ENCODE data around the gene TTC12. TPM values are rescaled to one million over a fixed set of nuclear protein-coding genes. Genes with fewer than 3 reads are reported as not detected.

Gene TTC12
- total and polyA plus RNA-seq, 4 donors, result 6.4 to 43.2 (median 19.0) TPM

DNA sequence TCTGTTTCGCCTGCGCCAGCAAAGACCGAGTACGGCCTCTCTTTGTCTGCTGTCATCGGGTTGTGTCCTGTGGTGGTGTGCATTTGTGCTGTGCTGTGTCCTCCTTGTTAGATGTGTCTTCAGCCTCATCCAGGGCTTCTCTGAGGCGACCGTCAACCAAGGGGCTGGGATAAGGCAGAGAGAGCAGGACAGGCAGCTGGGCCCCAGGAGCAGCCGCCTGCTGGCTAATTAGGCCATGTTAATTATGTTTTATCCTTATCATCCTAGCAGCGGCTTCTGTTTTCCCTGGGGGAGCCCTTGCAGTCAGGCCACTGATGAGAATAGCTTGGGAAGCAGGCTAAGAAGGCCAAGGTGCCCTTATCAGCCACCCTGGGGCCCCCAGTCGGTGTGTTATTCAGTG lies 40.7 kb upstream of the TTC12 start:
- Histone ChIP-seq H3K36me3 (ENCODE audit: control insufficient read depth in 4 of 4, insufficient read depth in 4 of 4, low read length in 4 of 4) (peaks cover 0 to 3% (median under 1%) of the 10 kb centered on the region in 4 donors), H3K9me3 (ENCODE audit: control insufficient read depth in 4 of 4, insufficient read depth in 3 of 4, low read length in 3 of 4) (peaks cover 0 to 1% (median 0%) of the 10 kb centered on the region in 4 donors), H3K4me1 (ENCODE audit: control insufficient read depth in 5 of 5, insufficient read depth in 5 of 5, low read length in 5 of 5) (no peaks in the 10 kb centered on the region)

DNA sequence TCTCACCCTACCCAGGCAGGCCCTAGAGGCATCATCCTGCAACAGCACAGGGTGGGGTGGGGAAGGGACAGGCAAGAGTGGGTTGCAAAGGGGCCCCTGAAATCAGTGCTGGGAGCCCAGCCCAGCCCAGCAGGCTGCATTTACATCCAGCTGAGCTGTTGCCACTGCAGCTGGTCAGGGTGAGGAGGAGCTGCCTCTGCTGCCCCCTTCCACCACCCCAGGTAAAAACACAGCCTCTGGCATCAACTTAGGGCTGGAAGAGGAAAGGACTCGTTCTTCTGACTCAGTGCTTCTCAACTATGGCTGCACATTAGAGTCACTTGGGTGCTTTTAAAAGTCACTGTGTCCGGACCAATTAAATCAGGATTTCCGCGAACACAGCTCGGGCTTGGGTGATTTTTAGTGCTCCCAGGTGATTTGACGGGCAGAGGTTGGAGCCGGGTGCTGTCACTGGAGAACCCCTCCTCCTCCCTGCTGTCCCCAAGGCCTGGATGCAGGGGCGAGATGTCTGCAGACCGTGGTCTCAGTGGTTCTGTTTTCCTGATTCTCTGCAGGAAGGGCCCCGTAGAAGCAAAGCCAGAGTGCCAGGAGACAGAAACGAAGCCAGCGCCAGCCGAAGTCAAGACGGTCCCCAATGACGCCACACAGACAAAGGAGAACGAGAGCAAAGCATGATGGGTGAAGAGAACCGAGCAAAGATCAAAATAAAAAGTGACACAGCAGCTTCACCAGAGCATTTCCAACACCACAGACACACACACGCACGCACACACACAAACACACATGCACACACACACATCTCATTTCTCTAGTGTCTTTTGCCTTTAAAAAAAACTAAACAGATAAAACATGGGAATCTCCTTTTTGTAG lies 39.4 kb upstream of the TTC12 start:
- no peak for ATAC-seq (ENCODE audit: insufficient read depth, low FRiP score)
- Histone ChIP-seq H3K9me3 (ENCODE audit: control insufficient read depth in 4 of 4, insufficient read depth in 3 of 4, low read length in 3 of 4) (peaks cover 0 to 1% (median 0%) of the 10 kb centered on the region in 4 donors), H3K27me3 (ENCODE audit: control insufficient read depth in 3 of 3, insufficient read depth in 3 of 3, low read length in 2 of 3) (no peaks in the 10 kb centered on the region), H3K4me1 (ENCODE audit: control insufficient read depth in 5 of 5, insufficient read depth in 5 of 5, low read length in 5 of 5) (no peaks in the 10 kb centered on the region), H3K4me3 (no peak overlapping the region), H3K9ac (ENCODE audit: insufficient read depth in 1 of 2, low read length in 2 of 2) (no peak overlapping the region), H3K27ac (ENCODE audit: low read depth in 1 of 2, low read length in 1 of 2) (no peak overlapping the region), H3K36me3 (ENCODE audit: control insufficient read depth in 4 of 4, insufficient read depth in 4 of 4, low read length in 4 of 4) (peaks cover 0 to 3% (median under 1%) of the 10 kb centered on the region in 4 donors)
- WGBS, 2 donors, result 88 to 89% methylated on average over 19 of the region's 19 CpGs
- TF ChIP-seq, protein P1, sequence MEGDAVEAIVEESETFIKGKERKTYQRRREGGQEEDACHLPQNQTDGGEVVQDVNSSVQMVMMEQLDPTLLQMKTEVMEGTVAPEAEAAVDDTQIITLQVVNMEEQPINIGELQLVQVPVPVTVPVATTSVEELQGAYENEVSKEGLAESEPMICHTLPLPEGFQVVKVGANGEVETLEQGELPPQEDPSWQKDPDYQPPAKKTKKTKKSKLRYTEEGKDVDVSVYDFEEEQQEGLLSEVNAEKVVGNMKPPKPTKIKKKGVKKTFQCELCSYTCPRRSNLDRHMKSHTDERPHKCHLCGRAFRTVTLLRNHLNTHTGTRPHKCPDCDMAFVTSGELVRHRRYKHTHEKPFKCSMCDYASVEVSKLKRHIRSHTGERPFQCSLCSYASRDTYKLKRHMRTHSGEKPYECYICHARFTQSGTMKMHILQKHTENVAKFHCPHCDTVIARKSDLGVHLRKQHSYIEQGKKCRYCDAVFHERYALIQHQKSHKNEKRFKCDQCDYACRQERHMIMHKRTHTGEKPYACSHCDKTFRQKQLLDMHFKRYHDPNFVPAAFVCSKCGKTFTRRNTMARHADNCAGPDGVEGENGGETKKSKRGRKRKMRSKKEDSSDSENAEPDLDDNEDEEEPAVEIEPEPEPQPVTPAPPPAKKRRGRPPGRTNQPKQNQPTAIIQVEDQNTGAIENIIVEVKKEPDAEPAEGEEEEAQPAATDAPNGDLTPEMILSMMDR (IDR thresholded peaks at IDR 0.05; ENCODE audit: control extremely low read depth, extremely low read depth), result no peak
- DNase-seq, result no peak

More for the DNA sequence above, 40.7 kb upstream of the TTC12 start:
- no peak for ATAC-seq (ENCODE audit: insufficient read depth, low FRiP score)
- DNase-seq, result no peak
- TF ChIP-seq, protein P1 (IDR thresholded peaks at IDR 0.05; ENCODE audit: control extremely low read depth, extremely low read depth), result no peak
- H3K4me3 ChIP-seq, result no peak overlapping the region
- H3K27ac ChIP-seq (ENCODE audit: low read depth in 1 of 2, low read length in 1 of 2), result no peak overlapping the region
- no peak overlapping the region for H3K9ac ChIP-seq (ENCODE audit: insufficient read depth in 1 of 2, low read length in 2 of 2)
- H3K27me3 ChIP-seq (ENCODE audit: control insufficient read depth in 3 of 3, insufficient read depth in 3 of 3, low read length in 2 of 3), result no peaks in the 10 kb centered on the region
- 90 to 91% methylated on average over 10 of the region's 10 CpGs for WGBS, 2 donors

DNA sequence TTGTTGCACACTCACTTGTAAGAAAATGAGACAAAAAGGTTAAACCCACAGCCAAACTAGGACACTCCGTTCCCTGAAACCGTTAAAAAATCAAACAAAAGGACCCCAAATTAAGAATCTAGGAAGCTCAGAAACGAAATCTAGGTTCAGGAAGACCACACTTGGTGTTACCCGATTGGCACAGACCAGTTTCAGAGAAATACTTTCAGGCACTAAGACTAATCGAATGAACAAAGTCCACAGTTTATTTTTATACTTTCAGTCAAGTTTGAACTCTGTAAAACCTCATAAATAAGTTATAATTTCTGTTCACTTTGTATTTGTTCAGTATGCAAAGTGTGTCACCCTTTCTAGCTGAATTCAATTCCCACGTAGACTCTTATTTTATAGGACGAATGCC lies 38.8 kb upstream of the TTC12 start:
- H3K9ac ChIP-seq (ENCODE audit: insufficient read depth in 1 of 2, low read length in 2 of 2), result no peak overlapping the region
- H3K4me1 ChIP-seq (ENCODE audit: control insufficient read depth in 5 of 5, insufficient read depth in 5 of 5, low read length in 5 of 5), result no peaks in the 10 kb centered on the region
- DNase-seq (no peak), ATAC-seq (ENCODE audit: insufficient read depth, low FRiP score) (no peak)
- WGBS, 2 donors, result 83 to 89% methylated on average over 7 of the region's 7 CpGs
- H3K36me3 ChIP-seq (ENCODE audit: control insufficient read depth in 4 of 4, insufficient read depth in 4 of 4, low read length in 4 of 4), result peaks cover 0 to 3% (median under 1%) of the 10 kb centered on the region in 4 donors
- H3K4me3 ChIP-seq, result no peak overlapping the region
- TF ChIP-seq, protein P1 (IDR thresholded peaks at IDR 0.05; ENCODE audit: control extremely low read depth, extremely low read depth), result no peak
- no peaks in the 10 kb centered on the region for H3K27me3 ChIP-seq (ENCODE audit: control insufficient read depth in 3 of 3, insufficient read depth in 3 of 3, low read length in 2 of 3)
- peaks cover 0 to 1% (median 0%) of the 10 kb centered on the region in 4 donors for H3K9me3 ChIP-seq (ENCODE audit: control insufficient read depth in 4 of 4, insufficient read depth in 3 of 4, low read length in 3 of 4)
- no peak overlapping the region for H3K27ac ChIP-seq (ENCODE audit: low read depth in 1 of 2, low read length in 1 of 2)
